Parathyroid adenoma (tissue), 2 donors: ENCODE data around the gene CACNB1.

Experiments used
- H2AFZ ChIP-seq: fragments of 300-600 bp; sonication (generic); one replicate; pipeline ENCODE4 v1.7.0; 2017; ENCODE audit warnings: antibody characterized with exemption, mild to moderate bottlenecking
- H3K27ac ChIP-seq: fragments of 300-600 bp; sonication (generic); one replicate; pipeline ENCODE4 v1.7.0; 2017
- H3K27me3 ChIP-seq: fragments of 300-600 bp; sonication (generic); one replicate; pipeline ENCODE4 v1.7.0; 2017; ENCODE audit warnings: low read length; ENCODE audit not compliant: control insufficient read depth, insufficient read depth
- H3K36me3 ChIP-seq: fragments of 300-600 bp; sonication (generic); one replicate; pipeline ENCODE4 v1.7.0; 2017; ENCODE audit warnings: low read length; ENCODE audit not compliant: control insufficient read depth, insufficient read depth
- H3K4me1 ChIP-seq: fragments of 300-600 bp; sonication (generic); one replicate; pipeline ENCODE4 v1.7.0; 2017; ENCODE audit warnings: control low read depth
- H3K4me2 ChIP-seq: fragments of 300-600 bp; sonication (generic); one replicate; pipeline ENCODE4 v1.7.0; 2017; ENCODE audit warnings: low read length
- H3K4me3 ChIP-seq: fragments of 300-600 bp; sonication (generic); one replicate; pipeline ENCODE4 v1.7.0; 2017; ENCODE audit warnings: low read depth, low read length
- H3K79me2 ChIP-seq: fragments of 300-600 bp; sonication (generic); one replicate; pipeline ENCODE4 v1.7.0; 2017; ENCODE audit warnings: control low read depth
- H3K9ac ChIP-seq: fragments of 300-600 bp; sonication (generic); one replicate; pipeline ENCODE4 v1.7.0; 2017; ENCODE audit warnings: mild to moderate bottlenecking
- H3K9me3 ChIP-seq: fragments of 300-600 bp; sonication (generic); one replicate; pipeline ENCODE4 v1.7.0; 2017; ENCODE audit warnings: low read length; ENCODE audit not compliant: control insufficient read depth
- CTCF ChIP-seq: fragments of 300-600 bp; sonication (generic); IDR thresholded peaks from one replicate; pipeline ENCODE4 v1.7.0; 2017; ENCODE audit warnings: antibody characterized with exemption, mild to moderate bottlenecking
- donor health status: primary hyperparathyroidism.

The CACNB1 gene

GRCh38 chr17:39231091-39231561, 33.7 kb upstream of the CACNB1 start:
- H3K27ac ChIP-seq, result no peak overlapping the region
- no peaks in the 10 kb centered on the region for H3K79me2 ChIP-seq
- no peaks in the 10 kb centered on the region for H3K27me3 ChIP-seq
- H3K9me3 ChIP-seq, result no peaks in the 10 kb centered on the region
- H3K4me2 ChIP-seq, result no peak overlapping the region
- H3K4me3 ChIP-seq, result no peak overlapping the region
- H3K9ac ChIP-seq, result no peak overlapping the region
- H2AFZ ChIP-seq, result no peak overlapping the region
- TF ChIP-seq CTCF, result no peak
- no peaks in the 10 kb centered on the region for H3K36me3 ChIP-seq
- H3K4me1 ChIP-seq, result peaks cover 1% of the 10 kb centered on the region

- H3K27ac ChIP-seq, result no peak overlapping the region
- no peak for TF ChIP-seq CTCF
- H3K9ac ChIP-seq, result no peak overlapping the region
- no peak overlapping the region for H2AFZ ChIP-seq
- H3K27me3 ChIP-seq, result peaks cover 3% of the 10 kb centered on the region
- H3K9me3 ChIP-seq, result no peaks in the 10 kb centered on the region
- H3K4me3 ChIP-seq, result no peak overlapping the region
- no peak overlapping the region for H3K4me2 ChIP-seq
- no peaks in the 10 kb centered on the region for H3K36me3 ChIP-seq
- peaks cover 5% of the 10 kb centered on the region for H3K4me1 ChIP-seq
- H3K79me2 ChIP-seq, result no peaks in the 10 kb centered on the region
Observed at GRCh38 chr17:39230361-39230760, 32.9 kb upstream of the CACNB1 start.

DNA sequence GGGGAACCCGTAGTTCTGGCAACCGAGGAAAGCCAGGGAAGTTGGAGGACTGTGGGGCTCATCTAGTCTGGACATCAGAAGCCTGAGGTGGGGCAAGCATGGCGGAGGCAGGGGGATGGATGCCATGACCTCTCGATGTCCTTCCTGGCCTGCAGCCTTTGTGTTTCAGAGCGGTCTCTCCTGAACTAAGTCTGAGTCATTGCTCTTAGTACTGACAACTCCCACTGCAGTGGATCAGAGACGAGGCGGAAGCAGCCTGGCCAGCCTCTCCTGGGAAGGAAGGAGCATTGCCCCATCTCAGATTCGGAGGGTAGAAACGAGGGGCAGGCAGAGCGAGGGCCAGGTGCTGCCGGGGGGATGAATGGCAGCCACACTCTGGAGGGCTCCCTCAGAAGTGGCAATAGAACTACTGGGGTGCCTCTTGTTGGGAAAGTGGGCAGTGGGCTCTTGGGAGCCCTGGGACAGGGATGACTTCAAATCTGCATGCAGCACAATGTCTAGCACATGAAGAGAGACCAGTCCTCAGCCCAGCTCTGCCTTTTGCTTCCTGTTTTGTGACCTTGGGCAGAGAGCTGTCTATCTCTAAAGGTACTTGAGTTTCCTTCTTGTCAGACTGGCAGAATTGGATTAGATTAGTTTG, 31.9 kb upstream of the CACNB1 start:
- Histone ChIP-seq H3K27ac (no peak overlapping the region), H3K36me3 (no peaks in the 10 kb centered on the region), H3K9ac (no peak overlapping the region), H3K4me2 (no peak overlapping the region), H3K27me3 (peaks cover 3% of the 10 kb centered on the region), H3K4me1 (peaks cover 8% of the 10 kb centered on the region), H3K4me3 (no peak overlapping the region), H2AFZ (no peak overlapping the region), H3K79me2 (no peaks in the 10 kb centered on the region), H3K9me3 (no peaks in the 10 kb centered on the region)
- TF ChIP-seq CTCF, result no peak

DNA sequence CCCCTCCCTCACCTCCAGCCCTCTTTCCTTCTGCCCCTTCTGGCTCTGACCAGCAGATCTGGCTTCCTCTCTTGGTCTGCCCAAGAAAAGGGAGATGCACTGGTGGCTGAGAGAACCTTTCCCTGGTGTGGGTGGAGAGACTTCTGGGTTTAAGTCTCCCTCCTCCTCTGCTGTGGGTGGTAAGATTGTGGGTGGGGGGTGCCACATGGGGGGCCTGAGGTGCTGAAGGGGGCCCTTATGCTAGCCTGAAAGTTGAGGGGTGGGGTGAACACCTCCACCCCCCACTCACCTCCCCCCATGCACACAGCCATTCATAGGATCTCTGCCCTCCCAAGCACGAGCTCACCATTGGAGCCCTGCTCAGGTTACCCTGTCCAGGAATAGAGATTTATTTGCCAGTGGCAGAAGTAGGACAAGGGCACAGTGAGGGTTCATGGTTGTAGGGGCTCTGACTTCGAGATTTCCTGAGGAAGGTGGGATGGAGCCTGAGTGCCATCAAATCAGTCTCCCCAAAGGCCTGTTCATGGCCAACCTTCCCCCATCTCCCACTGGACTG, 30.0 kb upstream of the CACNB1 start:
- peaks cover 8% of the 10 kb centered on the region for H3K4me1 ChIP-seq
- TF ChIP-seq CTCF, result no peak
- no peaks in the 10 kb centered on the region for H3K9me3 ChIP-seq
- no peak overlapping the region for H3K27ac ChIP-seq
- H3K4me3 ChIP-seq, result no peak overlapping the region
- H3K27me3 ChIP-seq, result peaks cover 3% of the 10 kb centered on the region
- no peaks in the 10 kb centered on the region for H3K79me2 ChIP-seq
- H3K9ac ChIP-seq, result no peak overlapping the region
- no peak overlapping the region for H3K4me2 ChIP-seq
- H3K36me3 ChIP-seq, result no peaks in the 10 kb centered on the region
- no peak overlapping the region for H2AFZ ChIP-seq
